Astrocyte (in vitro differentiated cells and primary cell): Measurements from ENCODE around the gene CIT. TPM values are rescaled to one million over a fixed set of nuclear protein-coding genes. Genes with fewer than 3 reads are reported as not detected.

Source experiments
- DNase-seq: peaks from one replicate; pipeline ENCODE4 v3.0.0-alpha.2; 2010; ENCODE audit warnings: low read depth
- FAIRE-seq: peaks from 2 replicates; lab custom pipeline; 2011; peaks lifted over from hg19 to GRCh38; lab: Jason Lieb, UNC
- H2AFZ ChIP-seq: 2 replicates; pipeline ENCODE4 v1.6.0; 2012; ENCODE audit warnings: low read depth, low read length, inconsistent platforms
- H3K27ac ChIP-seq: 2 replicates; pipeline ENCODE4 v1.5.1; 2011; ENCODE audit warnings: low read depth, low read length, inconsistent platforms
- H3K27me3 ChIP-seq: 2 replicates; pipeline ENCODE4 v1.6.0; 2011; ENCODE audit warnings: low read length, inconsistent platforms; ENCODE audit not compliant: insufficient read depth
- H3K36me3 ChIP-seq: 2 replicates; pipeline ENCODE4 v1.5.1; 2011; ENCODE audit warnings: low read length, inconsistent platforms; ENCODE audit not compliant: insufficient read depth
- H3K4me1 ChIP-seq: 2 replicates; pipeline ENCODE4 v1.5.1; 2011; ENCODE audit warnings: low read length, inconsistent platforms; ENCODE audit not compliant: insufficient read depth
- H3K4me2 ChIP-seq: 2 replicates; pipeline ENCODE4 v1.6.0; 2012; ENCODE audit warnings: low read length, inconsistent platforms
- H3K4me3 ChIP-seq: 2 replicates; pipeline ENCODE4 v1.5.1; 2011; ENCODE audit warnings: low read depth, mild to moderate bottlenecking, low read length, inconsistent platforms; ENCODE audit not compliant: insufficient read depth
- H3K79me2 ChIP-seq: 2 replicates; pipeline ENCODE4 v1.6.0; 2012; ENCODE audit warnings: mild to moderate bottlenecking, low read length, inconsistent platforms; ENCODE audit not compliant: insufficient read depth
- H3K9ac ChIP-seq: 2 replicates; pipeline ENCODE4 v1.6.0; 2012; ENCODE audit warnings: mild to moderate bottlenecking, low read length, inconsistent platforms
- H3K9me3 ChIP-seq: 2 replicates; pipeline ENCODE4 v1.5.1; 2012; ENCODE audit warnings: low read depth, mild to moderate bottlenecking, low read length, inconsistent platforms; ENCODE audit not compliant: insufficient read depth
- H4K20me1 ChIP-seq: 2 replicates; pipeline ENCODE4 v1.6.0; 2012; ENCODE audit warnings: low read length, inconsistent platforms; ENCODE audit not compliant: insufficient read depth
- H3K27ac Mint-ChIP-seq: one replicate; pipeline ENCODE4 v1.8.0; 2021; ENCODE audit warnings: mild to moderate bottlenecking, mixed read lengths; ENCODE audit not compliant: unreplicated experiment
- H3K27me3 Mint-ChIP-seq: one replicate; pipeline ENCODE4 v1.8.0; 2021; ENCODE audit warnings: low read depth, mixed read lengths; ENCODE audit not compliant: unreplicated experiment
- H3K36me3 Mint-ChIP-seq: one replicate; pipeline ENCODE4 v1.8.0; 2021; ENCODE audit warnings: low read depth, mixed read lengths; ENCODE audit not compliant: unreplicated experiment
- H3K4me1 Mint-ChIP-seq: one replicate; pipeline ENCODE4 v1.8.0; 2021; ENCODE audit warnings: low read depth, mixed read lengths; ENCODE audit not compliant: unreplicated experiment
- H3K4me3 Mint-ChIP-seq: one replicate; pipeline ENCODE4 v1.8.0; 2021; ENCODE audit warnings: mild to moderate bottlenecking, moderate library complexity, mixed read lengths; ENCODE audit not compliant: unreplicated experiment
- H3K9me3 Mint-ChIP-seq: one replicate; pipeline ENCODE4 v1.8.0; 2021; ENCODE audit warnings: mild to moderate bottlenecking, mixed read lengths; ENCODE audit not compliant: unreplicated experiment
- CTCF ChIP-seq: IDR thresholded peaks from 2 replicates; pipeline ENCODE4 v1.5.1; 2011; ENCODE audit warnings: low read depth, mild to moderate bottlenecking, inconsistent platforms, low read length, moderate library complexity; ENCODE audit not compliant: insufficient read depth
- EZH2 ChIP-seq: IDR thresholded peaks from 2 replicates; pipeline ENCODE4 v1.6.1; 2012; ENCODE audit warnings: mild to moderate bottlenecking, low read length, inconsistent platforms; ENCODE audit not compliant: insufficient read depth
- total RNA-seq: library from RNA; stranded (reverse); gene quantifications from 2 replicates; pipeline ENCODE4 v1.2.1, GENCODE V29; 2021

Gene CIT
- total RNA-seq, 1 donor from 2014 or later, result 4.5 TPM

- TF ChIP-seq EZH2 (no peak), CTCF (no peak)
- DNase-seq, result no peak
Observed at GRCh38 chr12:119692410-119692809, 184.7 kb downstream of the CIT start.

GRCh38 chr12:119691202-119691810, 185.8 kb downstream of the CIT start:
- FAIRE-seq, result no peak
- Histone ChIP-seq H3K36me3 (no peaks in the 10 kb centered on the region), H3K9me3 (no peaks in the 10 kb centered on the region), H3K4me3 (no peak overlapping the region), H4K20me1 (peaks cover 4% of the 10 kb centered on the region), H3K4me2 (no peak overlapping the region), H3K27me3 (no peaks in the 10 kb centered on the region), H3K9ac (no peak overlapping the region), H2AFZ (no peak overlapping the region), H3K79me2 (no peaks in the 10 kb centered on the region), H3K4me1 (peaks cover 10% of the 10 kb centered on the region), H3K27ac (no peak overlapping the region)
- Mint-ChIP-seq H3K9me3 (no peaks in the 10 kb centered on the region), H3K4me3 (no peak overlapping the region), H3K27me3 (no peaks in the 10 kb centered on the region), H3K4me1 (no peaks in the 10 kb centered on the region), H3K27ac (no peak overlapping the region), H3K36me3 (no peaks in the 10 kb centered on the region)
- no peak for DNase-seq
- TF ChIP-seq EZH2, result no peak
- no peak for TF ChIP-seq CTCF

More at GRCh38 chr12:119692410-119692809, 184.7 kb downstream of the CIT start:
- Mint-ChIP-seq H3K36me3 (no peaks in the 10 kb centered on the region), H3K27me3 (no peaks in the 10 kb centered on the region), H3K27ac (no peak overlapping the region), H3K4me1 (no peaks in the 10 kb centered on the region), H3K4me3 (no peak overlapping the region), H3K9me3 (no peaks in the 10 kb centered on the region)
- Histone ChIP-seq H2AFZ (no peak overlapping the region), H3K27ac (no peak overlapping the region), H3K27me3 (no peaks in the 10 kb centered on the region), H3K4me2 (no peak overlapping the region), H3K36me3 (peaks cover under 1% of the 10 kb centered on the region), H3K79me2 (no peaks in the 10 kb centered on the region), H3K4me1 (peaks cover 10% of the 10 kb centered on the region), H3K4me3 (no peak overlapping the region), H4K20me1 (peaks cover 4% of the 10 kb centered on the region), H3K9me3 (no peaks in the 10 kb centered on the region), H3K9ac (no peak overlapping the region)
- FAIRE-seq, result no peak

GRCh38 chr12:119689935-119690500, 187.1 kb downstream of the CIT start:
- no peak overlapping the region for H3K4me3 ChIP-seq
- H3K4me1 ChIP-seq, result peaks cover 10% of the 10 kb centered on the region
- H3K9me3 Mint-ChIP-seq, result no peaks in the 10 kb centered on the region
- H3K27ac ChIP-seq, result no peak overlapping the region
- H4K20me1 ChIP-seq, result peaks cover 4% of the 10 kb centered on the region
- no peak overlapping the region for H3K4me3 Mint-ChIP-seq
- no peak overlapping the region for H2AFZ ChIP-seq
- no peaks in the 10 kb centered on the region for H3K4me1 Mint-ChIP-seq
- no peak for DNase-seq
- FAIRE-seq, result no peak
- no peaks in the 10 kb centered on the region for H3K36me3 ChIP-seq
- H3K27me3 Mint-ChIP-seq, result no peaks in the 10 kb centered on the region
- H3K79me2 ChIP-seq, result no peaks in the 10 kb centered on the region
- no peaks in the 10 kb centered on the region for H3K27me3 ChIP-seq
- H3K9ac ChIP-seq, result no peak overlapping the region
- no peak overlapping the region for H3K4me2 ChIP-seq
- TF ChIP-seq EZH2 (no peak), CTCF (no peak)
- H3K27ac Mint-ChIP-seq, result no peak overlapping the region
- no peaks in the 10 kb centered on the region for H3K36me3 Mint-ChIP-seq
- no peaks in the 10 kb centered on the region for H3K9me3 ChIP-seq
